Caco-2 (cell line): Measurements from ENCODE around the gene RMDN3. TPM values are rescaled to one million over a fixed set of nuclear protein-coding genes. Genes with fewer than 3 reads are reported as not detected.

Experiments used
- BruUV-seq: library from RNA; stranded (reverse); fragments of 400-500 nt; replicated peaks from 2 replicates; lab custom pipeline; 2021; lab: Mats Ljungman, UMichigan
- CTCF ChIA-PET: fragments of 300-600 bp; sonication (Branson Sonifier 250); formaldehyde crosslinking; loops from one replicate; lab custom pipeline; 2022; ENCODE audit warnings: antibody characterized with exemption; lab: Charles Lee
- POLR2A ChIA-PET: fragments of 300-600 bp; sonication (Branson Sonifier 250); formaldehyde crosslinking; loops from one replicate; lab custom pipeline; 2022; ENCODE audit warnings: antibody characterized with exemption; lab: Charles Lee
- DNase-seq, 2 experiments: peaks; one replicate each; pipeline versions ENCODE4 v3.0.0 to v3.0.0-alpha.2; 2020 to 2022
- H3K27me3 ChIP-seq: replicated peaks from 2 replicates; pipeline ENCODE4 v1.6.0; 2011; ENCODE audit warnings: low read length; ENCODE audit not compliant: control insufficient read depth, insufficient read depth
- H3K36me3 ChIP-seq: 2 replicates; pipeline ENCODE4 v1.5.1; 2011; ENCODE audit warnings: low read length; ENCODE audit not compliant: control insufficient read depth, insufficient read depth
- H3K4me1 ChIP-seq: fragments of 250-450 bp; sonication (Bioruptor Pico); 2 replicates; pipeline ENCODE4 v1.5.1; 2020; ENCODE audit warnings: mild to moderate bottlenecking
- H3K4me3 ChIP-seq: 2 replicates; pipeline ENCODE4 v1.5.1; 2011; ENCODE audit warnings: low read depth, mild to moderate bottlenecking, control low read depth, low read length
- H3K9me3 ChIP-seq: fragments of 250-450 bp; sonication (Bioruptor Pico); 2 replicates; pipeline ENCODE4 v1.5.1; 2020; ENCODE audit warnings: mild to moderate bottlenecking, moderate library complexity
- H3K27ac Mint-ChIP-seq: one replicate; pipeline ENCODE4 v1.8.0; 2022; ENCODE audit warnings: mixed read lengths; ENCODE audit not compliant: unreplicated experiment
- H3K27me3 Mint-ChIP-seq: one replicate; pipeline ENCODE4 v1.8.0; 2022; ENCODE audit warnings: mixed read lengths; ENCODE audit not compliant: insufficient read depth, unreplicated experiment
- H3K36me3 Mint-ChIP-seq: one replicate; pipeline ENCODE4 v1.8.0; 2022; ENCODE audit warnings: mild to moderate bottlenecking, mixed read lengths; ENCODE audit not compliant: insufficient read depth, unreplicated experiment
- H3K4me1 Mint-ChIP-seq: one replicate; pipeline ENCODE4 v1.8.0; 2022; ENCODE audit warnings: low read depth, mixed read lengths; ENCODE audit not compliant: unreplicated experiment
- H3K4me3 Mint-ChIP-seq: one replicate; pipeline ENCODE4 v1.8.0; 2022; ENCODE audit warnings: mild to moderate bottlenecking, moderate library complexity, mixed read lengths; ENCODE audit not compliant: unreplicated experiment
- H3K9me3 Mint-ChIP-seq: one replicate; pipeline ENCODE4 v1.8.0; 2022; ENCODE audit warnings: mixed read lengths; ENCODE audit not compliant: unreplicated experiment
- intact Hi-C: fragments of 100-400 bp; cut with micrococcal nuclease; formaldehyde crosslinking; loops from one replicate; pipeline ENCODE4 v1.10.0; 2022; ENCODE audit not compliant: unreplicated experiment
- total RNA-seq: library from RNA; stranded (reverse); gene quantifications from 2 replicates; pipeline ENCODE4 v1.2.3, GENCODE V29; 2022
- TF ChIP-seq, protein P1 (sequence below), 2 experiments: fragments of 200-600 bp in 1 of 2; IDR thresholded peaks; 1 replicate in 1 of 2; 2 replicates in 1 of 2; pipeline versions ENCODE4 v1.5.1 to v1.8.0; 2011 to 2022; ENCODE audit warnings: antibody characterized with exemption in 1 of 2, control low read depth in 1 of 2, inconsistent platforms in 1 of 2, low read depth in 1 of 2, low read length in 1 of 2, mild to moderate bottlenecking in 1 of 2, moderate library complexity in 1 of 2; ENCODE audit not compliant: insufficient read depth in 1 of 2, severe bottlenecking in 1 of 2, unreplicated experiment in 1 of 2

Gene RMDN3
- total RNA-seq, 1 experiment from 2014 or later: 48.0 TPM

DNA sequence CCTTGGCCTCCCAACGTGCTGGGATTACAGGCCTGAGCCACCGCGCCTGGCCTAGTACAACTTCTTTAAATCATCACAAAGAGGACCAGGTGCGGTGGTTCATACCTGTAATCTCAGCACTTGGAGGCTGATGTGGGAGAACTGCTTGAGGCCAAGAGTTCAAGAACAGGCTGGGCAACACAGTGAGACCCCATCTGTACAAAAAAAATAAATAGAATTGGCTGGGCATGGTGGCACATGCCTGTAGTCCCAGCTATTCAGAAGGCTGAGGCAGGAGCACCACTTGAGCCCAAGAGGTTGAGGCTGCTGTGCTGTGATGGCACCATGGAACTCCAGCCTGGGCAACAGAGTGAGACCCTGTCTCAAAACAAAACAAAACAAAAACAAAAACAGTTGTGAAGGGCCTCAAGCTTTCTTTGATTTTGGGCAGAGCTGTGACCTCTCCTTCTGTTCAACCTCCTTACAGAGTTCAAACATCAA is 5.9 kb downstream of the RMDN3 start:
- TF ChIP-seq, protein P1, sequence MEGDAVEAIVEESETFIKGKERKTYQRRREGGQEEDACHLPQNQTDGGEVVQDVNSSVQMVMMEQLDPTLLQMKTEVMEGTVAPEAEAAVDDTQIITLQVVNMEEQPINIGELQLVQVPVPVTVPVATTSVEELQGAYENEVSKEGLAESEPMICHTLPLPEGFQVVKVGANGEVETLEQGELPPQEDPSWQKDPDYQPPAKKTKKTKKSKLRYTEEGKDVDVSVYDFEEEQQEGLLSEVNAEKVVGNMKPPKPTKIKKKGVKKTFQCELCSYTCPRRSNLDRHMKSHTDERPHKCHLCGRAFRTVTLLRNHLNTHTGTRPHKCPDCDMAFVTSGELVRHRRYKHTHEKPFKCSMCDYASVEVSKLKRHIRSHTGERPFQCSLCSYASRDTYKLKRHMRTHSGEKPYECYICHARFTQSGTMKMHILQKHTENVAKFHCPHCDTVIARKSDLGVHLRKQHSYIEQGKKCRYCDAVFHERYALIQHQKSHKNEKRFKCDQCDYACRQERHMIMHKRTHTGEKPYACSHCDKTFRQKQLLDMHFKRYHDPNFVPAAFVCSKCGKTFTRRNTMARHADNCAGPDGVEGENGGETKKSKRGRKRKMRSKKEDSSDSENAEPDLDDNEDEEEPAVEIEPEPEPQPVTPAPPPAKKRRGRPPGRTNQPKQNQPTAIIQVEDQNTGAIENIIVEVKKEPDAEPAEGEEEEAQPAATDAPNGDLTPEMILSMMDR (IDR thresholded peaks at IDR 0.05; ENCODE audit: insufficient read depth in 1 of 2, low read depth in 1 of 2, low read length in 1 of 2, severe bottlenecking in 1 of 2, unreplicated experiment in 1 of 2): no peak
- CTCF ChIA-PET: no interaction called here
- H3K4me1 Mint-ChIP-seq: peaks cover 12% of the 10 kb centered on the region
- H3K27ac Mint-ChIP-seq: no peak overlapping the region
- Histone ChIP-seq H3K27me3 (no peaks in the 10 kb centered on the region), H3K4me3 (no peak overlapping the region), H3K9me3 (no peaks in the 10 kb centered on the region), H3K4me1 (peaks cover 15% of the 10 kb centered on the region), H3K36me3 (peaks cover 1% of the 10 kb centered on the region; the same call in 1 of the 2 replicates)
- BruUV-seq: no TSS peak
- no peaks in the 10 kb centered on the region for H3K9me3 Mint-ChIP-seq
- H3K36me3 Mint-ChIP-seq: peaks cover 41% of the 10 kb centered on the region
- no peaks in the 10 kb centered on the region for H3K27me3 Mint-ChIP-seq
- no peak for DNase-seq
- H3K4me3 Mint-ChIP-seq: no peak overlapping the region
- intact Hi-C loops: no loop called here
- POLR2A ChIA-PET: interaction anchor here (0.5 kb wide), 1 partner anchor 145 kb away, joined by 4 read pairs; no protein-coding TSS in a partner anchor

DNA sequence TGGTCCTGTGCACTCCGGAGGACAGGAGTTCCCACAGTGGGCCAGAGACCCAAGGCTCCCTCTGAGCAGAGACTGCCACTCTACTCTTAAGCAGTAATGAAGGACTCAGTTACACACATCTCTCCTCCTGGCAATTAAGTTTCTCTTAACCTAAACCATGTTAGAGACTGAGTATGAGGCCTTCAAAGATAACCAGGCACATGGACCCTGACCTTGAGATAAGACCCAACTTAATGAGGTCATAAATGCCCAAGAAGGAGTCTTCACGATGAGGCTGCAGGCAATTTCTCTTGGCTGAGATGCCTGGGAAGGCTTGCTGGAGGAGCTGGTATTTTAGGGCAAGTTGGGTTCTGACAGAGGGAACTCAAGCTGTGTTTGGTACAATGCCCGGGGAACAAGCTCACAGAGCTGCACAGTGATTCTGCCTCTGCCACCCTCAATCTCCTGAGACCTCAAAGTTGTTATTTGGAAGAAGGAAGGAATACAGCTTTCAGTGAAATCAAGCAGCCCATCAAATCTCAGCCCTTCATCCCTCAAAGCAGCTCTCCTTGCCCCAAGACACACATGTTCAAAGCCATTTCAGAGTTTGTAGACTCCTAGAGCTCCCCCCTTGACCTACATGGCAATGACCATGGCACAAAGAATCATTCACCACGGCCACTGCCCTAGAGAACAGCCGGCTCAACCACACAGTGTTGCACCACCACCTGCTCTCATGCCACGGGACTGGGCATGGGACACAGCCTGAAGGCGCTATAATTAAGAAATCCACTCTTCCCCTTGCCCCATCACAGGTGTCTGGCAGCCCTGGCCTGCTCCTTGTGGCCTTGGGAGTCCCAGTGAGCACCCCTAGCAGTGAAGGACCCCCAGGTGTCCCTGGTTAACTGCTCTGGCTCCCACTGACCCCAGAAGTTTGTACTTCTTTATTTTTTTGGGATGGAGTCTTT is 7.1 kb downstream of the RMDN3 start:
- Histone ChIP-seq H3K4me3 (no peak overlapping the region), H3K9me3 (no peaks in the 10 kb centered on the region), H3K27me3 (no peaks in the 10 kb centered on the region), H3K4me1 (peaks cover 15% of the 10 kb centered on the region), H3K36me3 (peaks cover 1% of the 10 kb centered on the region; the same call in 1 of the 2 replicates)
- Mint-ChIP-seq H3K4me3 (no peak overlapping the region), H3K27ac (peak overlapping the region; percentile 42), H3K4me1 (peaks cover 12% of the 10 kb centered on the region), H3K36me3 (peaks cover 41% of the 10 kb centered on the region), H3K9me3 (no peaks in the 10 kb centered on the region), H3K27me3 (no peaks in the 10 kb centered on the region)
- TF ChIP-seq, protein P1 (IDR thresholded peaks at IDR 0.05; ENCODE audit: insufficient read depth in 1 of 2, low read depth in 1 of 2, low read length in 1 of 2, severe bottlenecking in 1 of 2, unreplicated experiment in 1 of 2): no peak
- ChIA-PET POLR2A (interaction anchor here (0.5 to 0.8 kb wide), 3 partner anchors 40 to 183 kb away, joined by 3 to 4 read pairs (median 3); partner anchors contain the start of gene CCDC32), CTCF (interaction anchor here (1.2 to 2.6 kb wide), 4 partner anchors 16 to 183 kb away, joined by 3 to 25 read pairs (median 22); partner anchors contain the start of genes CCDC32, GCHFR and VPS18)
- no peak for DNase-seq
- BruUV-seq: no TSS peak
- intact Hi-C loops: loop anchor here (2.0 kb wide), 1 partner anchor 17 kb away; the partner anchor contains the start of gene GCHFR

DNA sequence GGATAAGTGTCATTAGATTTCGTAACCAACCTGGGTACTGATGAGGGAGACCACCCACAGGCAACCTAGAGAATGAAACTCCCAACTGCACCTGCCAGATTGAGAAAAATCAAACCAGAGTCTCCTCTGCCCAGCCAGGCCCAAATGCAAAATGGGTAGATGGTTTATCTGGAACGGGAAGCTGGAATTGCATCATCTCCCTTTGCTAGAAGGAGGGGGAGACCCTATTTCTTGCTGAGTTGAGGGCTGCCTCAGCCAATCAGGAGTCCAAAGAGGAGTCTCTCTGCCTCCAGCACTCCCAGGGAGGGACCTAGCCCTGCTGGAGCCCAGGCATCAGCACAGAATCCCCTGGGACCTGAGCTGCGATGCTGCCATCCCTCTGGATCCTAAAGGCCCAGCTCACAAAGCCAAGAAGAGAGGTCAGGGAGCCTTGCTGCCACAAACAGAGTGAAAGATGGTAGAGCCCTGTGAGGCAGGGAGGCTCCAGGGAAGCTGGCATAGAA is 8.1 kb downstream of the RMDN3 start:
- Mint-ChIP-seq H3K4me3 (no peak overlapping the region), H3K27me3 (no peaks in the 10 kb centered on the region), H3K4me1 (peaks cover 12% of the 10 kb centered on the region), H3K27ac (peak overlapping the region; percentile 42), H3K36me3 (peaks cover 43% of the 10 kb centered on the region), H3K9me3 (no peaks in the 10 kb centered on the region)
- no peak for DNase-seq
- ChIA-PET POLR2A (interaction anchor here (0.8 kb wide), 1 partner anchor 127 kb away, joined by 3 read pairs; no protein-coding TSS in a partner anchor), CTCF (interaction anchor here (0.5 to 2.6 kb wide), 15 partner anchors 17 to 195 kb away, joined by 3 to 25 read pairs (median 5); partner anchors contain the start of genes CCDC32, GCHFR, SPINT1 and VPS18)
- intact Hi-C loops: loop anchor here (1.0 to 2.0 kb wide), 3 partner anchors 18 to 147 kb away; partner anchors contain the start of genes GCHFR and VPS18
- TF ChIP-seq, protein P1 (IDR thresholded peaks at IDR 0.05; ENCODE audit: insufficient read depth in 1 of 2, low read depth in 1 of 2, low read length in 1 of 2, severe bottlenecking in 1 of 2, unreplicated experiment in 1 of 2): no peak
- Histone ChIP-seq H3K4me3 (no peak overlapping the region), H3K36me3 (peaks cover 1% of the 10 kb centered on the region; the same call in 1 of the 2 replicates), H3K27me3 (no peaks in the 10 kb centered on the region), H3K9me3 (no peaks in the 10 kb centered on the region), H3K4me1 (peaks cover 15% of the 10 kb centered on the region)
- no TSS peak for BruUV-seq
